Tibial nerve (tissue), 4 donors: ENCODE results near the gene AVP. TPM values are rescaled to one million over a fixed set of nuclear protein-coding genes. Genes with fewer than 3 reads are reported as not detected.

Experiments
- DNase-seq, 2 donors: peaks; one replicate each; pipeline ENCODE4 v3.0.0-alpha.2; 2019; ENCODE audit warnings: low spot score in 2 of 2
- H3K27ac ChIP-seq, 4 donors: fragments of 200-600 bp; sonication (generic) in 3 of 4; one replicate each; pipeline ENCODE4 v1.5.1; 2017 to 2019; ENCODE audit warnings: mild to moderate bottlenecking in 1 of 4
- H3K27me3 ChIP-seq, 2 donors: fragments of 200-600 bp; sonication (generic) in 1 of 2; one replicate each; pipeline versions ENCODE4 v1.5.1 to v1.6.0; 2017 to 2019
- H3K36me3 ChIP-seq, 3 donors: fragments of 200-600 bp; sonication (generic); one replicate each; pipeline ENCODE4 v1.5.1; 2018 to 2019
- H3K4me1 ChIP-seq, 4 donors: fragments of 200-600 bp; sonication (generic) in 3 of 4; one replicate each; pipeline ENCODE4 v1.5.1; 2017 to 2019
- H3K4me3 ChIP-seq, 4 donors: fragments of 200-600 bp; sonication (generic) in 3 of 4; one replicate each; pipeline ENCODE4 v1.5.1; 2017 to 2019; ENCODE audit warnings: mild to moderate bottlenecking in 1 of 4, moderate library complexity in 1 of 4
- H3K9me3 ChIP-seq, 4 donors: fragments of 200-600 bp; sonication (generic) in 3 of 4; one replicate each; pipeline ENCODE4 v1.5.1; 2017 to 2019
- EP300 ChIP-seq, 2 donors: sonication (generic); formaldehyde crosslinking; IDR thresholded peaks; one replicate each; pipeline ENCODE4 v1.6.1; 2017; ENCODE audit warnings: antibody characterized with exemption in 2 of 2, mild to moderate bottlenecking in 1 of 2
- POLR2A ChIP-seq, 2 donors: fragments of 450-650 bp; IDR thresholded peaks; one replicate each; pipeline ENCODE4 v1.6.1; 2017; ENCODE audit warnings: antibody characterized with exemption in 2 of 2, mild to moderate bottlenecking in 2 of 2, moderate library complexity in 2 of 2
- WGBS, 2 donors: methylation state at CpG; one replicate each; pipeline ENCODE4 v1.1.5; 2018; 5-methylcytosine and 5-hydroxymethylcytosine counted together
- total RNA-seq, 4 donors: library from RNA; depleted of rRNA; stranded (reverse); fragments of >200 nt; gene quantifications; one replicate each; pipeline ENCODE4 v1.1.0, GENCODE V29; 2016
- TF ChIP-seq, protein P1 (sequence below), 5 experiments: fragments of 200-600 bp in 3 of 5; fragments of 450-650 bp in 2 of 5; sonication (generic) in 3 of 5; IDR thresholded peaks; one replicate each; pipeline ENCODE4 v1.5.1; 2016 to 2019; ENCODE audit warnings: antibody characterized with exemption in 5 of 5, mild to moderate bottlenecking in 3 of 5, moderate library complexity in 2 of 5

Gene AVP
- total RNA-seq, 4 donors from 2014 or later = not detected

DNA sequence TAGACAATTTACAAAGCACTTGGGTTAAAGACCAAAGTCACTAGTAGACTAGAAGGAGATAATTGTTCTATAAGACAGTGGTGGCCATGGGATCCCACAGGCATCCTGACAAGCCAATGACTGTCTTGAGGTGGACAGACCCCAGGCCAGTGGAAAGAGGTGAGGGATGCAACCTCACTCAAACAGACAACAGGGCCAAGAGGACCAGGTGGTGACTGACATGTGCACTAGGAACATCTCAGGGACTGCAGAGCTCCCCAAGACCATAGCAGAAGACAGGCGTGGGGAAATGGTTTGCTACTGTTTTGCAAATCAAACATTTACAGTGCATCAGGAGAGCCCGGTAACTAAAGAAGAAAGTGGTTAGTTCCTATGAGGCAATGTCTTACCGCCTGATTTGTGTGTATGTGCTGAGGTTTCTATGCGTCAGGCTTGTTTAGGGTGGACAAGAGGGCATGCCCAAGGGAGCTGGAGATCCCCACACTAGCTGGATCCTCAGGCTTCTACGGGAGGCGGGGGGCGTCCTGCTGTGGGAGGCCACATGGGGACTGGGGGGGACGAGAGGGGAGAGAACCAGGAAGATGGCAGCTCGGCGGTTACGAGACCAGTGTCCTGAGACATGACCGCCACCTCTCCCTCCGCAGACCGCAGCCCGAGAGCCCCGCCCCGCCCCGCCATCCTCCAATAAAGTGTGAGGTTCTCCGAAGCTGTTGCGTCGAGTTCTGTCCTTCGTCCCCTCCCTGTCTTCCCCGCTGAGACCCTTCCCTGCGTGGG lies 39.3 kb downstream of the AVP start:
- Histone ChIP-seq H3K27me3 (no peaks in the 10 kb centered on the region), H3K27ac (peak overlapping the region; percentile 91 to 97 (median 94)), H3K4me3 (peak overlapping the region; percentile 63 to 96 (median 86)), H3K36me3 (peaks cover 0 to 35% (median 4%) of the 10 kb centered on the region in 3 donors), H3K4me1 (peaks cover 0 to 52% (median 26%) of the 10 kb centered on the region in 4 donors), H3K9me3 (no peaks in the 10 kb centered on the region)
- 3 to 4% methylated on average over 15 to 20 of the region's 24 CpGs for WGBS, 2 donors
- TF ChIP-seq EP300 (IDR thresholded peaks at IDR 0.05) = no peak
- TF ChIP-seq, protein P1, sequence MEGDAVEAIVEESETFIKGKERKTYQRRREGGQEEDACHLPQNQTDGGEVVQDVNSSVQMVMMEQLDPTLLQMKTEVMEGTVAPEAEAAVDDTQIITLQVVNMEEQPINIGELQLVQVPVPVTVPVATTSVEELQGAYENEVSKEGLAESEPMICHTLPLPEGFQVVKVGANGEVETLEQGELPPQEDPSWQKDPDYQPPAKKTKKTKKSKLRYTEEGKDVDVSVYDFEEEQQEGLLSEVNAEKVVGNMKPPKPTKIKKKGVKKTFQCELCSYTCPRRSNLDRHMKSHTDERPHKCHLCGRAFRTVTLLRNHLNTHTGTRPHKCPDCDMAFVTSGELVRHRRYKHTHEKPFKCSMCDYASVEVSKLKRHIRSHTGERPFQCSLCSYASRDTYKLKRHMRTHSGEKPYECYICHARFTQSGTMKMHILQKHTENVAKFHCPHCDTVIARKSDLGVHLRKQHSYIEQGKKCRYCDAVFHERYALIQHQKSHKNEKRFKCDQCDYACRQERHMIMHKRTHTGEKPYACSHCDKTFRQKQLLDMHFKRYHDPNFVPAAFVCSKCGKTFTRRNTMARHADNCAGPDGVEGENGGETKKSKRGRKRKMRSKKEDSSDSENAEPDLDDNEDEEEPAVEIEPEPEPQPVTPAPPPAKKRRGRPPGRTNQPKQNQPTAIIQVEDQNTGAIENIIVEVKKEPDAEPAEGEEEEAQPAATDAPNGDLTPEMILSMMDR (IDR thresholded peaks at IDR 0.05) = no peak
- no peak for TF ChIP-seq POLR2A (IDR thresholded peaks at IDR 0.05)
- DNase-seq = peak; percentile 62 to 69

DNA sequence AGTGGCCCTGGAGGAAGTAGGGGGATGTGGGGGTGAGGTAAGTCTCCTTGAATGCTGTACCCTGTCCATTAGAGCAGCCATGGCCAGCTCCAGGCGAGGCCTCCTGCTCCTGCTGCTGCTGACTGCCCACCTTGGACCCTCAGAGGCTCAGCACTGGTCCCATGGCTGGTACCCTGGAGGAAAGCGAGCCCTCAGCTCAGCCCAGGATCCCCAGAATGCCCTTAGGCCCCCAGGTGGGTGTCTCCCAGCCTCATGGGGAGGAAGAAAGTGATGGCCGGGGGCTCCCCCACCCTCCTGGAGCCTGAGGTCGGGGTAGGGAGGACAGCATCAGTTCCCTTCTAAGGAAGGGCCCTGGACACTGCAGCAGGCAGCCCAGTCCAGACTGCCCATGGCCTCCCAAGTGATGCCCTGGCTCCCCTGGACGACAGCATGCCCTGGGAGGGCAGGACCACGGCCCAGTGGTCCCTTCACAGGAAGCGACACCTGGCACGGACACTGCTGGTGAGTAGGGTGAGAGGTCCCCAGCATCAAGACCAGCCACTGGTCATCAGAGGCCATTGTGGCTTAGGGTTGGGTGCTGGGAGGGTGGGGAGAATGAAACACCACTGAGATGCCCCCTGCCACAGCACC lies 40.1 kb downstream of the AVP start:
- Histone ChIP-seq H3K9me3 (no peaks in the 10 kb centered on the region), H3K27ac (peak overlapping the region; percentile 91 to 97 (median 94)), H3K36me3 (peaks cover 0 to 35% (median 4%) of the 10 kb centered on the region in 3 donors), H3K4me3 (no peak overlapping the region), H3K4me1 (peaks cover 0 to 52% (median 26%) of the 10 kb centered on the region in 4 donors), H3K27me3 (no peaks in the 10 kb centered on the region)
- no peak for DNase-seq
- 85 to 94% methylated on average over 6 to 8 of the region's 8 CpGs for WGBS, 2 donors
- no peak for TF ChIP-seq EP300 (IDR thresholded peaks at IDR 0.05)
- no peak for TF ChIP-seq POLR2A (IDR thresholded peaks at IDR 0.05)
- TF ChIP-seq, protein P1 (IDR thresholded peaks at IDR 0.05) = no peak

DNA sequence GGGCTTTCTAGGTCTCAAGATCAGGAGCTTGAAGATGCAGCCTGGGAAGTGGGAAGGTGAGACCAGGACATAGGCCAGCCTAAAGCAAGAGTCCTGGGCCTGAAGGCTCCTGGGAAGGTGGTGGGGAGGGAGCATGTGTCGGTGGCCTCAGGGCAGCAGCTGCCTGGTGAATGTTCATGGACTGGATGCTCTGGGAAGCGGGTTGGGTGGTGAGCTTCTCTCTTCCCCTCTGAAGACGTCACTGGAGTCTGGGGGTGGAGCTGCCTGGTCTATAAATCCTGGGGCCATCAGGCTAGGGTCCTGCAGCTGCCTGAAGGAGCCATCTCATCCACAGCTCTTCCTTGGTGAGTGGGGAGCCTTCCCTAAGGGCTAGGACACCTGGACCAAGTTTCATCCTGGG lies 41.2 kb downstream of the AVP start, which contains the start of gene GNRH2:
Gene GNRH2 (plus strand): TSS at position 301 of the 400 bp plus-strand sequence. CDS start 793 bp downstream, outside the sequence.
- WGBS, 2 donors = 83% methylated on average over 1 to 3 of the region's 3 CpGs

DNA sequence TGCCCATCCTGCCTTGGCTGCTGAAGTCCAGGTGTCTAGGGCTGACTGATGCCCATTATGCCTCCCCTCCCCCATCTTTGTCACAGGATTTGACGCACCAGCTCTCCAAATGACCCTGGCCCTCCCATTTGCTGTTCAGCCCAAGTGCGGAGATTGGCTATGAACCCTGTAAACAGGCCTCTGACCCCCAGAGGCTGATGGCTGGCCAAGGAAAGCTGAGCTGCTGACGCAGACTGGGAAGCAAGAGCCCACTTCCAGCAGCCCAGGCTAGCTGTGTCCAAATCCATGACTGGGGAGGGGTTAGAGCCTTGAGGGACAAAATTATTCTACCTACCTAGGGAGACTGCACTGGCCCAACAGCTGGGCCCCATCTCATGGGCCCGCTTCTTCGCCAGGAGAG lies 41.9 kb downstream of the AVP start:
- peak; percentile 16 to 40 for TF ChIP-seq EP300 (IDR thresholded peaks at IDR 0.05)
- TF ChIP-seq POLR2A (IDR thresholded peaks at IDR 0.05) = no peak
- no peaks in the 10 kb centered on the region for H3K9me3 ChIP-seq
- peaks cover 0 to 35% (median 0%) of the 10 kb centered on the region in 3 donors for H3K36me3 ChIP-seq
- 48 to 59% methylated on average over 5 of the region's 5 CpGs for WGBS, 2 donors
- no peaks in the 10 kb centered on the region for H3K27me3 ChIP-seq
- no peak overlapping the region for H3K4me3 ChIP-seq
- DNase-seq = peak; percentile 20 to 37
- peaks cover 0 to 47% (median 26%) of the 10 kb centered on the region in 4 donors for H3K4me1 ChIP-seq
- H3K27ac ChIP-seq = peak overlapping the region; percentile 66 to 97 (median 72)

More for the DNA sequence above, 41.2 kb downstream of the AVP start, which contains the start of gene GNRH2:
- Histone ChIP-seq H3K4me3 (no peak within 1 kb of the TSS), H3K27me3 (no peaks in the 10 kb centered on the region), H3K36me3 (peaks cover 0 to 35% (median 2%) of the 10 kb centered on the region in 3 donors), H3K4me1 (peaks cover 0 to 52% (median 26%) of the 10 kb centered on the region in 4 donors), H3K9me3 (no peaks in the 10 kb centered on the region), H3K27ac (peak within 1 kb of the TSS; percentile 66 to 97 (median 81))
- DNase-seq = no peak
- TF ChIP-seq POLR2A (IDR thresholded peaks at IDR 0.05) (no peak), EP300 (IDR thresholded peaks at IDR 0.05) (no peak)
- TF ChIP-seq, protein P1 (IDR thresholded peaks at IDR 0.05) = no peak

DNA sequence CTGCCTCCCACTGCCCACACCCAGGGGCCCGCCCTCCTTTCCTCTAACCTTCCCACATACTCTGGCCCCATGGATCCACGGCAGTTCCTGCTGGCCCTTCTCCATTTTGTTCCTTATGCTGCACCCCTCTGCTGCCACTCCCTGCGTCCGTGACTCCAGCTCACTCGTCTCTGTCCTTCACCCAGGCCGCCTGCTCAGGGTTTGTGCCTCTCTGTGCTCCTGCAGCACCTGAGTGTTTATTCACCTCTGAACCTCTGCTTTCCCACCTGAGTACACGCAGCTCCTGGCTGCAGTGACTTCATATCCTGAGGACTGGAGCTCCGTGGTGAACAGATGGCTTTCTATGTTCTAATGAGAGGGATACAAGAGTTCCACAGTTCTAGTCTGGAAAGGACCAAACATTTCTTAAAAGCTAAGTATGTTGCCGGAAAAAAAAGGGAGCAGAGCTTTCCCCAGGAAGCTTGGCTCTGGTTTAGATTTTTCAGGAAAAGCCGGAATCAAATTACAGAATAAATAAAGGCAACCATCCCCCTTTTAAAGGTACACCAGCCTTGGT lies 42.6 kb downstream of the AVP start:
- peaks cover 0 to 40% (median 19%) of the 10 kb centered on the region in 4 donors for H3K4me1 ChIP-seq
- TF ChIP-seq, protein P1 (IDR thresholded peaks at IDR 0.05) = no peak
- TF ChIP-seq POLR2A (IDR thresholded peaks at IDR 0.05) = no peak
- no peak for TF ChIP-seq EP300 (IDR thresholded peaks at IDR 0.05)
- peaks cover 0 to 39% (median 0%) of the 10 kb centered on the region in 3 donors for H3K36me3 ChIP-seq
- DNase-seq = no peak
- H3K4me3 ChIP-seq = no peak overlapping the region
- H3K27me3 ChIP-seq = no peaks in the 10 kb centered on the region
- H3K9me3 ChIP-seq = no peaks in the 10 kb centered on the region
- WGBS, 2 donors = 36 to 43% methylated on average over 10 of the region's 10 CpGs
- peak overlapping the region; percentile 66 to 97 (median 72) for H3K27ac ChIP-seq
